ENCODE measurements around the gene CKM.

The CKM gene

GRCh38 chr19:45278087-45278486 is 44.6 kb downstream of the CKM start:
- Histone ChIP-seq H3K4me3 (ENCODE audit: low read length) (no peak overlapping the region), H3K9me3 (ENCODE audit: insufficient read depth, low read length) (no peaks in the 10 kb centered on the region), H2AFZ (ENCODE audit: low read depth, low read length) (no peak overlapping the region), H4K20me1 (ENCODE audit: insufficient read depth, low read length) (no peaks in the 10 kb centered on the region), H3K79me2 (ENCODE audit: low read length) (no peaks in the 10 kb centered on the region), H3K27me3 (ENCODE audit: low read depth, low read length) (no peaks in the 10 kb centered on the region), H3K4me1 (ENCODE audit: low read length) (no peaks in the 10 kb centered on the region), H3K4me2 (ENCODE audit: low read length) (no peak overlapping the region), H3K27ac (ENCODE audit: low read length) (no peak overlapping the region), H3K9ac (ENCODE audit: low read length) (no peak overlapping the region), H3K36me3 (replicated peaks; ENCODE audit: low read depth, low read length) (peaks cover 18% of the 10 kb centered on the region)
- TF ChIP-seq CTCF (IDR thresholded peaks at IDR 0.05; ENCODE audit: low read depth, low read length) (no peak), EZH2phosphoT487 (IDR thresholded peaks at IDR 0.05; ENCODE audit: low read depth) (no peak)

GRCh38 chr19:45276284-45276687 is 46.4 kb downstream of the CKM start:
- H3K79me2 ChIP-seq (ENCODE audit: low read length) = no peaks in the 10 kb centered on the region
- no peak overlapping the region for H3K9ac ChIP-seq (ENCODE audit: low read length)
- H3K4me1 ChIP-seq (ENCODE audit: low read length) = no peaks in the 10 kb centered on the region
- no peak overlapping the region for H3K4me3 ChIP-seq (ENCODE audit: low read length)
- H3K27ac ChIP-seq (ENCODE audit: low read length) = no peak overlapping the region
- H2AFZ ChIP-seq (ENCODE audit: low read depth, low read length) = no peak overlapping the region
- H4K20me1 ChIP-seq (ENCODE audit: insufficient read depth, low read length) = no peaks in the 10 kb centered on the region
- no peak overlapping the region for H3K4me2 ChIP-seq (ENCODE audit: low read length)
- no peaks in the 10 kb centered on the region for H3K9me3 ChIP-seq (ENCODE audit: insufficient read depth, low read length)
- no peaks in the 10 kb centered on the region for H3K27me3 ChIP-seq (ENCODE audit: low read depth, low read length)
- no peak for TF ChIP-seq CTCF (IDR thresholded peaks at IDR 0.05; ENCODE audit: low read depth, low read length)
- no peak for TF ChIP-seq EZH2phosphoT487 (IDR thresholded peaks at IDR 0.05; ENCODE audit: low read depth)
- H3K36me3 ChIP-seq (replicated peaks; ENCODE audit: low read depth, low read length) = peaks cover 16% of the 10 kb centered on the region

- Histone ChIP-seq H3K36me3 (replicated peaks; ENCODE audit: low read depth, low read length) (peaks cover 17% of the 10 kb centered on the region), H2AFZ (ENCODE audit: low read depth, low read length) (no peak overlapping the region), H4K20me1 (ENCODE audit: insufficient read depth, low read length) (no peaks in the 10 kb centered on the region)
Observed at GRCh38 chr19:45275370-45275971, 47.2 kb downstream of the CKM start.

GRCh38 chr19:45273521-45273855 is 49.2 kb downstream of the CKM start:
- Histone ChIP-seq H2AFZ (ENCODE audit: low read depth, low read length) (no peak overlapping the region), H4K20me1 (ENCODE audit: insufficient read depth, low read length) (no peaks in the 10 kb centered on the region), H3K4me2 (ENCODE audit: low read length) (no peak overlapping the region), H3K79me2 (ENCODE audit: low read length) (no peaks in the 10 kb centered on the region), H3K4me1 (ENCODE audit: low read length) (no peaks in the 10 kb centered on the region), H3K4me3 (ENCODE audit: low read length) (no peak overlapping the region), H3K36me3 (replicated peaks; ENCODE audit: low read depth, low read length) (peaks cover 13% of the 10 kb centered on the region), H3K9ac (ENCODE audit: low read length) (no peak overlapping the region), H3K9me3 (ENCODE audit: insufficient read depth, low read length) (no peaks in the 10 kb centered on the region), H3K27ac (ENCODE audit: low read length) (no peak overlapping the region), H3K27me3 (ENCODE audit: low read depth, low read length) (no peaks in the 10 kb centered on the region)
- TF ChIP-seq CTCF (IDR thresholded peaks at IDR 0.05; ENCODE audit: low read depth, low read length) (no peak), EZH2phosphoT487 (IDR thresholded peaks at IDR 0.05; ENCODE audit: low read depth) (no peak)

More at GRCh38 chr19:45275370-45275971, 47.2 kb downstream of the CKM start:
- H3K4me1 ChIP-seq (ENCODE audit: low read length) = no peaks in the 10 kb centered on the region
- H3K27me3 ChIP-seq (ENCODE audit: low read depth, low read length) = no peaks in the 10 kb centered on the region
- no peak overlapping the region for H3K27ac ChIP-seq (ENCODE audit: low read length)
- H3K4me3 ChIP-seq (ENCODE audit: low read length) = no peak overlapping the region
- H3K79me2 ChIP-seq (ENCODE audit: low read length) = no peaks in the 10 kb centered on the region
- TF ChIP-seq EZH2phosphoT487 (IDR thresholded peaks at IDR 0.05; ENCODE audit: low read depth) (no peak), CTCF (IDR thresholded peaks at IDR 0.05; ENCODE audit: low read depth, low read length) (no peak)
- no peak overlapping the region for H3K9ac ChIP-seq (ENCODE audit: low read length)
- H3K9me3 ChIP-seq (ENCODE audit: insufficient read depth, low read length) = no peaks in the 10 kb centered on the region
- no peak overlapping the region for H3K4me2 ChIP-seq (ENCODE audit: low read length)

Data from OCI-LY3 (cell line).